HG03378 (cell line): ENCODE data around the gene SPATA12.
"Not testable (repeated sequence)": the region's sequence is repeated elsewhere in the genome, so short reads cannot be mapped to it uniquely, and the experiment has no call there.

ENCODE experiments used
- ATAC-seq: cut with Tn5 transposase; IDR thresholded peaks from one replicate; pipeline ENCODE4 v1.9.1; 2021; ENCODE audit warnings: mild to moderate bottlenecking, moderate library complexity; ENCODE audit not compliant: unreplicated experiment

Gene SPATA12

DNA sequence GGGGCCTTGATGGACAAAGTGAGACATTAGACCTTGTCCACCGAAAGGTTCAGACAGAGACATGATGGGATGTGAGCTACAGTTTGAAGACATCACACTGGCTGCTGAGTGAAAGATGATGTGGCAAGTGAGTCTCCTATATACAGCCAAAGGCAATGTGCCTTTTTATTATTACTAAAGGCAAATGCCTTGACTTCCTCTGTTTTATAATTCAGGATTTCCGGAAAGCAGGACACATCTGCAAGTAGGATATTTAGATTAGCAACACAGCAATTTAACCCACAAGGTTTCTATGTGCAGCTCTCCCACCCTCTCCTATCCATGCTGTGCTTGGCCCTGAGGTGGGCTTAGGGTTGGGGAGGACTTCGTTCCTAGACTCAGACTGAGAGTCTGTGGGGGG, 20.7 kb downstream of the SPATA12 start:
- ATAC-seq: no peak

- no peak for ATAC-seq
These were observed 22.0 kb downstream of the SPATA12 start for GRCh38 chr3:57082481-57082880.

GRCh38 chr3:57083266-57083995, 23.0 kb downstream of the SPATA12 start:
- ATAC-seq: not testable (repeated sequence)

GRCh38 chr3:57085211-57085610, 24.7 kb downstream of the SPATA12 start:
- no peak for ATAC-seq

DNA sequence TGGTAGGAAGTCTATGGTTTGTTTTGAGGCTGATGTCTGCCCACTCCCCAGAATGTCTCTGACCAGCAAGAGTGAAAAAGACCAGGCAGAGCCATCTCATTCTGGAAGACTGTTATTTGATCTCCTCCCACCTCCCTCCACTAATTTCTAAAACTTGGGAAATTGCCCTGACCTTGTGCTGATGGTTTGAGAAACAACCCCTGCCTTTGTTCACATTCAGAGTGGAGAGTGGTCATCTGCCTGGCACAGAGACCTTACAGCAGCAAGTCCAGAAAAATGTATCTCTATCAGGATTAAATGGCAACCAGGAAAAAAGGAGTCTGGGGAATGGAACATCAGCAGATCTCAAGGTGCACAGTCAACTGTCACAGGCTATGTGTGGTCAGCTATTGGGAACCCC, 25.7 kb downstream of the SPATA12 start:
- ATAC-seq: no peak

DNA sequence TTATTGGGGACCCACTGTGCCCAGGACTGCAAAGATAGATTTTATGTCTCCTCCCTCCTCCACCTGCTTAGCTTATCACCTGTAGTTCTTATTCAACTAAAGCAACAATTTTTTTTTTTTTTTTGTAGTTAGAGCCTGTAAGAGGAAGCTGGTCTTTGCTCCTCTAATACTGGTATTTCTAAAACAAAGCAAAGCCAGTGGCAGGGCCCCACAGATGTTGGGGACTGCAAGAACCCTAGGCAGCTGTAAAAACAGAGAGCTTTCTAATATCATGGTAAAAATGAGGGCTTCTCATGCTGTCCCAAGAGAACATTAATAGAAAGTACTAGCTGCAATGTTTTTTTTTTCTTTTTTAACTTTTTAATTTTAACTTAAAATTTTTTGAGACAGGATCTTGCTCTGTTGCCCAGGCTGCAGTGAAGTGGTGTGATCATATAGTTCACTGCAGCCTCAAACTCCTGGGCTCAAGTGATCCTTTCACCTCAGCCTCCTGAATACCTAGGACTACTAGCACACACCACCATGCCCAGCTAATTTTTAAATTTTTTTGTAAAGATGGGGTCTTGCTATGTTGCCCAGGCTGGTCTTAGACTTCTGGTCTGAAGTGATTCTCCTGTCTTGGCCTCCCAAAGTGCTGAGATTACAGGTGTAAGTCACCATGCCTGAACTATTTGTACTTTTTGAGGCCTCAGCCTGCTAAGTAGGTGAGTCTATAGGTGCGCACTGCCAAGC, 27.1 kb downstream of the SPATA12 start:
- no peak for ATAC-seq

DNA sequence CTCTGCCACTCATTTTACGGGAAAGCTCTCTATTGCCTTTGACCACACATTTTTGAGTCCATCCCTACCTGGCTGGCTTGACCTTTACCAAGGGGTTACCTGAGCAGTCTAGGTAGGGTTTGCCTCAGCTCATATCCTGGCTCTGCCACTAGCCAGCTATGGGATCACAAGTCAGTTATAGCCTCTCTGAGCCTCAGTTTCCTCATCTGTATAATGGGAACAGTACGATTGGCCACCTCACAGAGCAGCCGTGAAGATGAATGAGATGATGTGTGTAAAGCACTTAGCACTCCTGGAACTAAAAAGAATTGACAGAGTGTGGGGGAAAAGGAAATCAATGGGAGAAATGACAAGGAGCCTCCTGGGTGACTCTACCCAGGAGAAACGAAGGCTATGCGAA, 28.0 kb downstream of the SPATA12 start:
- no peak for ATAC-seq

DNA sequence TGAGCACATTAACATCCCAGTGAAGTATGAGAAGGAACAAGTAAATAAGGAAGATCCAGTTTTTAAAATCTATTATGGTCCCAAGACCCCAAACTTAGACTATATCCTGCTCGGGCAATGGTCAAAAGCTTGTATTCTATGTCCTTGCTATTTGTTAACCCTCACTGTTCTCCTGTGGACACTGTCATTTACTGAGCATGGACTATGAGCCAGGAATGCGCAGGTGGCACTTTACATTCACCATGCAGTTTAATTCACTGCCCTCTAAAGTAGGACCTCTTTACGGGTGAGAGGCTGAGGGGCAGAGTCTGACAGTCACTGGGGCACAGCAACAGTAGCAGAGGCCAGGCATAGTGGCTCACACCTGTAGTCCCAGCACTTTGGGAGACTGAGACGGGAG, 28.6 kb downstream of the SPATA12 start:
- no peak for ATAC-seq

GRCh38 chr3:57091521-57092273, 31.2 kb downstream of the SPATA12 start:
- no peak for ATAC-seq

GRCh38 chr3:57093489-57093888, 33.0 kb downstream of the SPATA12 start:
- no peak for ATAC-seq

GRCh38 chr3:57093971-57094535, 33.6 kb downstream of the SPATA12 start:
- no peak for ATAC-seq

DNA sequence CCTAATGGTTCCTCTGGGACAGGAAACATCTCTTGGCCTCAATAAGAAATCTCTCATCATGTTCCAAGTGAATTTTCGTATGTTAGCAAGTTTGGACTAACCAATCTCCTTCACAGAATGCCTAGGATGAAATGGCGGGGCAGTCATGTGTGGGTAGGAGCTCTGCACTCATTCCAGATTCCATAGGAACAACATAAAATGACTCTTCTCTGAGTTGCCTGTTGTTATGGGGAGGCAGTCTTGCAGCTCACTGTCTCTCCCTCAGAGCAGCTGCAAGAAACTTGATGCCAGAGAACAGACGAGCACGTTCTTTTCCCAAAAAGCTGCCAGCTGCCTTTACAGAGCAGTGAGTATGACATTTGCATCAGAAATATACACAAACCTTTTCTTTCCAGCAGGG, 34.1 kb downstream of the SPATA12 start:
- ATAC-seq: no peak

DNA sequence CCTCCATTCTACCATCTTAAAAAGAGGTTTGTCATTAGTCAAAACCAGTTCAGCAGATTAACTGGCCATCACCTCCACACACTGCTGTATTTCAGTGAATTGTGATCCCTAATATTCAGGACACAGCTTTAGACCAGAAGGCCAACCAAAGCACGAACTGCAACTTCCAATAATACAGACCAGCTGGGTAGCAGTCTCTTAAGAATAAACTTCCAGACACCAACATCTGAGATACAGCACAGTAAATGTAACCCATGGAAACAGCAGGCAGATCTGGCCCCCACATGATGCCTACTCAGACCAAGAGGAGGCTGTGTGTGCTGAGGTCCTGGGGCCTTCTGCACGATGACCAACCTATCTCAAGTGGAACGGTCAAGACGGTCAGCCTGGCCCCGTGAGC, 34.9 kb downstream of the SPATA12 start:
- ATAC-seq: no peak

- ATAC-seq: no peak
These were observed 37.1 kb downstream of the SPATA12 start for GRCh38 chr3:57097536-57097935.

DNA sequence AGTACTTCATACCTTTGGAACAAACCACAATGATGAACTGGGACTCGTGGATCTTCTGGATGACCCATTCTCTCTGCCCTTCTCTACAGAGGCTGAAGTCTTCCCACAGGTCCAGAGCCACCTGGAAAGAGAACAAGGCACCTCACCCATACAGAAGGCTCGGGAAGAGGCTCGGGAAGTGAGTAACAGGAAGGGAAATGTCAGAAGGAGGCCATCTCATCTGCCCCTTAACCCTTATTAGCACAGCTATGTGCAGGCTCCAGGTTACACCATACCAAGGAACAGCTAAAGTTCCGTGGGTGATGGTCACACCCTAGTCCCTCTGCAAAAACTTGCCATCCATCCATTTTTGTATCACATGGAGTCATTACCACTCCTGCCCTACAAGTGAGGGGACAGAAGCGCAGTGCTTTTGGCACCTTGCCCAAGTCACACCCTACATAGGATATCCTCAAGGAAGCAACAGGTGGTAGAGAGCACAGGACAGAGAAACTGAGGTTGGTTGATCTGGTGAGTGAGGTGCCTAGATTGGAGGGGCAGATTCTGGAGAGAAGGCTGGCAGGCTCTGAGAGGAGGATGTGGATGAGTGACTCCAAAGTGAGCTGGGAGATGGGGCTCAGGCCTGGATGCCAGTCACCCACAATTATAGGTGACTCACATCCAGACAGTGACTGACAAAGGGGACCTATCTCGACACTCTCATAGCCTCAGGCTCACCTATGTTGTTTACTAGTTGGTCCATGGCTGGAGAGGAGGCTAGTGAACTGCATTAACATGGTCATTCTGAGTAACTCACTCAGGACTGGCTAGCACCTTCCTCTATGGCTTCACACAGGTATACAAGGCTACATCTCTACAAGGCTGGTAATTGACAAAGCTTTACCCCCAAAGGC, 38.2 kb downstream of the SPATA12 start:
- no peak for ATAC-seq

DNA sequence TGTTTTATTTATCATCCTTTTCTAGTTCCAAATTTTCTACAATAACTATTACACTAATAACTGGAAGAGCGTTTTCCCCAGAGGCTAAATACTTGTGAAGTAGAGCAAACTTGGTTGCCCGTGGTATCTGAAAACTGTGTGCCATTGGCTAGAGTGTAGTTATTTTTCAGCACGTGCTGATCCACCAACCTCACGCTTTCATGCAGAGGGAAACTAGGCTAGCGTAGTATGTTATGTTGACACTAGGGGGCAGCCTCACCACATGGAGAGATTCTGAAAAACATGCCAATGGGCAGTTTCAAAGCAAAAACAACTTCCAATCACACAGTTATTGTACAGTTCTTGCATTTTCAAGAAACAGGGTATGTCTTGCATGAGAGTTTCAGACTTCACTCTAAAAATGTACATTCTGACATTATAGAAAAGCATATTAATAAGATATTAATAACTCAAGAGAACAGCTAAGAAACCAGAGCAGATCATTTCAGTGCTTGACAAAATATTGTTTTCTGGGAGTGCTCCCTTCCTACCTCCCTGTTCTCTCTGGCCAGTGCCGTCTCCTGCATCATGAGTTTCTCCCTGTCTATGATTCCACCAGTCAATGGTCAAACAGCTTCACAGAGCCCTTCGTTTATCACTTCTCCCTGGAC, 39.7 kb downstream of the SPATA12 start:
- peak; percentile 46 for ATAC-seq

DNA sequence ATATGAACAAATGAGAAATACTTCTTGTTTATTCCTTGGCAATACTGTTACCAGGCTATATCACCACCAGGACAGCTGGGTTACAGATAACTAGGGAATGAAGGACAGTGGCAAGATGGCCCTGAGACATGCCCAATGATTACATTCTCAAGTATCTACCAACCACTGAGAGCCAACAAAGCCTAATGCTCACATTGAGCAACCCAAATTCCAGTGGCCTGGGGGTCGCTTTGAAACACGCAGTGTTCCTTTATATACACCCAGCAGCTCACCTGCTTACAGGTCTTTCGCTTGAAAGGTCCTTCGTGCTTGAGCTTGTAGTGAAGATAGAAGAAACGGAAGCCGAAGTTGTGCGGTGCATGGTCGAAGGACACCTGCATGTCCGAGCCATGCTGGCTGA, 45.1 kb downstream of the SPATA12 start:
- no peak for ATAC-seq

- no peak for ATAC-seq
These were observed 48.2 kb downstream of the SPATA12 start for GRCh38 chr3:57108684-57109083.

DNA sequence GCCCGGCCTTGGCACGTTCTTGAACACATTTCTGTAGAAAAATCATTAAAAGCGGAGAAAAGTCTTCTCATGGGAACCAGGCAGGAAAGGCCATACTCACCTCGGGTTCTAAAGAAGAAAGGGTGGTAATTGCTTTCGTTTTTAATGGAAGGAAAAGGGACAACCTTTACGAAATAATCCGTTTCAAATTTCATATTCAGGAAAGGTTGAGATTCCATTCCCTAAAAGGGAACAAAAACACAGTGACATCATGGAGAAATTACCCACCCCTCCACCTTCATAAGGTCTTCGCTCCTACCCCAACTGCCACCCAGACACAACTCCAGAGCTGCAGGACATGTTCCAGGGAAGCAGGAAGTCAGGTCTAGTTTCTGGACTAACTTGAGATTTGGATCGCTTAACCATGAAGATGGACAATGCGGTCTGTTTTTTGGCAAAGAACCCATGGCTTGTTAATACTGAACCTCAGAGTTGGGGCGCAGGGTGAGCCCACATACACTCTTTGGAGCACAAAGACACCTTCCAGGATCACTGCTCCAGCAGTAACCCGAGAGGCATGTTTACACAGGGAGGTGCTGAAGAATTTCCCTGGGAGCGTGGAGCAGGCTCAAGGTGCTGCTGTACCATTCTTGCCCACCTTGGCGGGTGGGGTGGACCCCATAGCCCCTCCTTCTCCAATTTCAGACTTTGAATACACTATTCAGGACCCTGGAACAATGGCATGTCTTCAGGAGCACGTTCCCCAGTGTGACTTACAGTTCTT, 49.2 kb downstream of the SPATA12 start:
- no peak for ATAC-seq
